H1 (cell line): ENCODE results near the gene DHX57. TPM values are rescaled to one million over a fixed set of nuclear protein-coding genes. Genes with fewer than 3 reads are reported as not detected.

Experiments used
- CTCF ChIA-PET: fragments of 300-600 bp; sonication (Branson Sonifier 250); formaldehyde crosslinking; loops from one replicate; lab custom pipeline; 2021; ENCODE audit not compliant: partially characterized antibody; lab: Charles Lee
- POLR2A ChIA-PET: fragments of 300-600 bp; sonication (Branson Sonifier 250); formaldehyde crosslinking; loops from one replicate; lab custom pipeline; 2021; ENCODE audit warnings: inconsistent platforms; ENCODE audit not compliant: partially characterized antibody; lab: Charles Lee
- DNase-seq, 2 experiments: peaks; one replicate each; pipeline versions ENCODE4 v3.0.0 to v3.0.0-alpha.2; 2010 to 2022; ENCODE audit warnings: low spot score in 2 of 2, low read depth in 1 of 2, mixed read lengths in 1 of 2
- FAIRE-seq: peaks from 2 replicates; lab custom pipeline; 2011; peaks lifted over from hg19 to GRCh38; lab: Jason Lieb, UNC
- H2AFZ ChIP-seq: 2 replicates; pipeline ENCODE4 v1.8.1; 2012; ENCODE audit warnings: low read length, inconsistent platforms
- H2AK5ac ChIP-seq: 2 replicates; pipeline ENCODE4 v1.6.1; 2013; ENCODE audit warnings: low read depth, low read length
- H2BK120ac ChIP-seq: replicated peaks from 2 replicates; pipeline ENCODE3; 2013; ENCODE audit warnings: low read depth, low read length, inconsistent platforms
- H2BK12ac ChIP-seq: 2 replicates; pipeline ENCODE4 v1.6.1; 2013; ENCODE audit warnings: low read depth, low read length
- H2BK15ac ChIP-seq: 2 replicates; pipeline ENCODE4 v1.6.1; 2013; ENCODE audit warnings: low read length
- H2BK20ac ChIP-seq: 2 replicates; pipeline ENCODE4 v1.6.1; 2013; ENCODE audit warnings: low read length
- H2BK5ac ChIP-seq: 2 replicates; pipeline ENCODE4 v1.6.1; 2013; ENCODE audit warnings: low read depth, low read length
- H3K14ac ChIP-seq: 2 replicates; pipeline ENCODE4 v1.6.1; 2013; ENCODE audit warnings: inconsistent platforms; ENCODE audit not compliant: insufficient read length
- H3K18ac ChIP-seq: 2 replicates; pipeline ENCODE4 v1.6.1; 2013; ENCODE audit warnings: low read length; ENCODE audit errors: extremely low read depth
- H3K23ac ChIP-seq: 2 replicates; pipeline ENCODE4 v1.6.1; 2013; ENCODE audit warnings: inconsistent platforms; ENCODE audit not compliant: insufficient read length
- H3K23me2 ChIP-seq: 2 replicates; pipeline ENCODE4 v1.6.1; 2013; ENCODE audit warnings: low read depth, low read length
- H3K27ac ChIP-seq: 2 replicates; pipeline ENCODE4 v1.6.1; 2011; ENCODE audit warnings: low read depth, low read length, inconsistent platforms
- H3K27me3 ChIP-seq, 4 experiments: replicated peaks in 1 of 4; 1 replicate in 1 of 4; 2 replicates in 3 of 4; pipeline versions ENCODE4 v1.6.1 to v1.8.1; 2011 to 2013; ENCODE audit warnings: low read length in 3 of 4, mild to moderate bottlenecking in 3 of 4, inconsistent platforms in 2 of 4, mixed read lengths in 2 of 4, moderate library complexity in 1 of 4; ENCODE audit not compliant: control insufficient read depth in 3 of 4, insufficient read depth in 3 of 4; ENCODE audit errors: extremely low read depth in 1 of 4
- H3K36me3 ChIP-seq, 4 experiments: 2 replicates each; pipeline versions ENCODE4 v1.6.1 to v1.8.1; 2011 to 2013; ENCODE audit warnings: mild to moderate bottlenecking in 4 of 4, low read length in 3 of 4, moderate library complexity in 2 of 4, control low read depth in 1 of 4, inconsistent platforms in 1 of 4; ENCODE audit not compliant: insufficient read depth in 4 of 4, control insufficient read depth in 2 of 4
- H3K4ac ChIP-seq: replicated peaks from 2 replicates; pipeline ENCODE3; 2013; ENCODE audit warnings: low read length, low read depth, mixed read lengths, inconsistent platforms; ENCODE audit not compliant: insufficient read length
- H3K4me1 ChIP-seq, 4 experiments: replicated peaks in 1 of 4; 1 replicate in 1 of 4; 2 replicates in 3 of 4; pipeline versions ENCODE4 v1.6.1 to v1.8.1; 2011 to 2013; ENCODE audit warnings: low read length in 3 of 4, inconsistent platforms in 2 of 4, mixed read lengths in 1 of 4; ENCODE audit not compliant: insufficient read depth in 4 of 4, control insufficient read depth in 3 of 4
- H3K4me2 ChIP-seq, 2 experiments: 2 replicates each; pipeline versions ENCODE4 v1.6.1 to v1.8.1; 2011 to 2013; ENCODE audit warnings: low read depth in 2 of 2, low read length in 2 of 2, control low read depth in 1 of 2, inconsistent platforms in 1 of 2, mild to moderate bottlenecking in 1 of 2; ENCODE audit not compliant: insufficient read depth in 1 of 2
- H3K4me3 ChIP-seq, 4 experiments: fragments of 200-600, 300-600 bp in 1 of 4; sonication (generic), shearing (Covaris generic), sonication (Bioruptor Twin) in 1 of 4; 2 replicates each; pipeline versions ENCODE4 v1.5.1 to v1.8.1; 2011 to 2016; ENCODE audit warnings: low read length in 4 of 4, low read depth in 3 of 4, control low read depth in 2 of 4, inconsistent platforms in 2 of 4, mild to moderate bottlenecking in 2 of 4, mixed read lengths in 1 of 4, moderate library complexity in 1 of 4; ENCODE audit not compliant: insufficient read depth in 2 of 4; ENCODE audit errors: extremely low read depth in 1 of 4
- H3K56ac ChIP-seq: replicated peaks from 2 replicates; pipeline ENCODE3; 2013; ENCODE audit warnings: low read depth, mild to moderate bottlenecking, mixed read lengths, low read length, inconsistent platforms; ENCODE audit not compliant: insufficient read length
- H3K79me1 ChIP-seq: 2 replicates; pipeline ENCODE4 v1.6.1; 2013; ENCODE audit warnings: low read depth, low read length, control low read depth
- H3K79me2 ChIP-seq, 2 experiments: 2 replicates each; pipeline versions ENCODE4 v1.6.1 to v1.8.1; 2012 to 2013; ENCODE audit warnings: low read length in 2 of 2, mild to moderate bottlenecking in 2 of 2, inconsistent platforms in 1 of 2; ENCODE audit not compliant: insufficient read depth in 2 of 2, control insufficient read depth in 1 of 2
- H3K9ac ChIP-seq, 4 experiments: replicated peaks in 1 of 4; 1 replicate in 1 of 4; 2 replicates in 3 of 4; pipeline versions ENCODE4 v1.6.1 to v1.8.1; 2011 to 2013; ENCODE audit warnings: low read depth in 3 of 4, low read length in 3 of 4, control low read depth in 2 of 4, mild to moderate bottlenecking in 2 of 4, moderate library complexity in 2 of 4, inconsistent platforms in 1 of 4; ENCODE audit errors: extremely low read depth in 1 of 4
- H3K9me3 ChIP-seq, 2 experiments: 2 replicates each; pipeline versions ENCODE4 v1.6.1 to v1.8.1; 2012 to 2013; ENCODE audit warnings: mild to moderate bottlenecking in 2 of 2, moderate library complexity in 2 of 2, control low read depth in 1 of 2, inconsistent platforms in 1 of 2, low read depth in 1 of 2, low read length in 1 of 2, mixed read lengths in 1 of 2; ENCODE audit not compliant: insufficient read depth in 2 of 2
- H4K20me1 ChIP-seq, 2 experiments: replicated peaks in 1 of 2; 2 replicates each; pipeline versions ENCODE3 to v1.8.1; 2011 to 2013; ENCODE audit warnings: inconsistent platforms in 2 of 2, low read length in 2 of 2, mild to moderate bottlenecking in 1 of 2; ENCODE audit not compliant: insufficient read depth in 2 of 2, control insufficient read depth in 1 of 2
- H4K5ac ChIP-seq: 2 replicates; pipeline ENCODE4 v1.6.1; 2013; ENCODE audit warnings: low read length, low read depth, mixed read lengths, inconsistent platforms; ENCODE audit not compliant: insufficient read length
- H4K8ac ChIP-seq: 2 replicates; pipeline ENCODE4 v1.8.0; 2013; ENCODE audit warnings: mild to moderate bottlenecking, moderate library complexity, low read length, inconsistent platforms; ENCODE audit not compliant: insufficient read depth; ENCODE audit errors: extremely low read depth
- H4K91ac ChIP-seq: replicated peaks from 2 replicates; pipeline ENCODE3; 2013; ENCODE audit warnings: low read length, mixed read lengths, inconsistent platforms; ENCODE audit not compliant: insufficient read length
- BACH1 ChIP-seq: IDR thresholded peaks from 2 replicates; pipeline ENCODE4 v1.6.1; 2012; ENCODE audit warnings: low read length, improper control_type of control experiment
- CEBPB ChIP-seq: IDR thresholded peaks from 2 replicates; pipeline ENCODE4 v1.6.1; 2012; ENCODE audit warnings: low read depth, low read length
- CREB1 ChIP-seq: IDR thresholded peaks from 2 replicates; pipeline ENCODE4 v1.6.1; 2012; ENCODE audit warnings: inconsistent platforms
- EGR1 ChIP-seq: IDR thresholded peaks from 2 replicates; pipeline ENCODE4 v1.6.1; 2011; ENCODE audit warnings: low read depth, low read length, borderline replicate concordance
- EZH2 ChIP-seq: fragments of 200-600 bp; sonication (generic); IDR thresholded peaks from 2 replicates; pipeline ENCODE4 v1.7.1; 2012; ENCODE audit warnings: low read depth, mild to moderate bottlenecking, moderate library complexity, low read length, inconsistent platforms; ENCODE audit not compliant: severe bottlenecking
- FOSL1 ChIP-seq: IDR thresholded peaks from 2 replicates; pipeline ENCODE4 v1.6.1; 2011; ENCODE audit warnings: mild to moderate bottlenecking, low read depth, low read length, moderate library complexity; ENCODE audit not compliant: insufficient read depth
- GABPA ChIP-seq: IDR thresholded peaks from 2 replicates; pipeline ENCODE4 v1.6.1; 2011; ENCODE audit warnings: mild to moderate bottlenecking, low read length, moderate library complexity, borderline replicate concordance; ENCODE audit not compliant: insufficient read depth
- HDAC6 ChIP-seq: IDR thresholded peaks from one replicate; pipeline ENCODE4 v1.7.1; 2012; ENCODE audit warnings: low read depth, mild to moderate bottlenecking, inconsistent platforms, low read length, moderate library complexity
- RFX5 ChIP-seq: IDR thresholded peaks from 2 replicates; pipeline ENCODE4 v1.6.1; 2011; ENCODE audit warnings: low read depth, low read length, improper control_type of control experiment, borderline replicate concordance
- SAP30 ChIP-seq: fragments of 300-600 bp; sonication (generic); IDR thresholded peaks from 2 replicates; pipeline ENCODE4 v1.7.1; 2012; ENCODE audit warnings: low read length, moderate library complexity, mild to moderate bottlenecking, inconsistent platforms; ENCODE audit not compliant: insufficient read depth, insufficient replicate concordance
- WGBS, 2 experiments: shearing (Covaris generic) in 1 of 2; methylation state at CpG; one replicate each; pipeline versions ENCODE4 v1.1.6 to v1.1.7; 2013 to 2015; ENCODE audit warnings: low lambda C conversion rate in 2 of 2, mixed read lengths in 2 of 2, inconsistent platforms in 1 of 2, low coverage in 1 of 2, missing lambda C conversion rate in 1 of 2; ENCODE audit not compliant: insufficient replicate concordance in 2 of 2, insufficient coverage in 1 of 2, insufficient read length in 1 of 2; ENCODE audit errors: extremely low coverage in 1 of 2, missing lambda C conversion rate in 1 of 2; 5-methylcytosine and 5-hydroxymethylcytosine counted together
- polyA plus RNA-seq, 7 experiments: library from polyadenylated mRNA; depleted of rRNA in 3 of 7; stranded (reverse) in 5 of 7; unstranded in 2 of 7; fragments of >200 nt in 5 of 7; fragments of 200-250 nt in 2 of 7; gene quantifications; 1 replicate in 5 of 7; 2 replicates in 1 of 7; 4 replicates in 1 of 7; pipeline versions ENCODE4 v1.2.1 to v1.2.3, GENCODE V29; 2011 to 2013; ENCODE audit warnings: missing spikeins in 2 of 7, mixed read lengths in 2 of 7
- total RNA-seq: library from RNA; stranded (reverse); fragmentation: NEBNext Ultra II Directional; extraction: Animal tissue kit (Norgen Biotek cat#: 25700); gene quantifications from 2 replicates; pipeline ENCODE4 v1.2.1, GENCODE V29; 2021
- TF ChIP-seq, protein P1 (sequence below): IDR thresholded peaks from 2 replicates; pipeline ENCODE4 v1.6.1; 2011; ENCODE audit warnings: low read depth, mild to moderate bottlenecking, low read length; ENCODE audit not compliant: insufficient read depth

DHX57 gene
- total and polyA plus RNA-seq, 2 of the 8 experiments (the other 6 are each of a cell fraction or from before 2014, with no cell fraction given): 10.7 to 32.9 TPM

DNA sequence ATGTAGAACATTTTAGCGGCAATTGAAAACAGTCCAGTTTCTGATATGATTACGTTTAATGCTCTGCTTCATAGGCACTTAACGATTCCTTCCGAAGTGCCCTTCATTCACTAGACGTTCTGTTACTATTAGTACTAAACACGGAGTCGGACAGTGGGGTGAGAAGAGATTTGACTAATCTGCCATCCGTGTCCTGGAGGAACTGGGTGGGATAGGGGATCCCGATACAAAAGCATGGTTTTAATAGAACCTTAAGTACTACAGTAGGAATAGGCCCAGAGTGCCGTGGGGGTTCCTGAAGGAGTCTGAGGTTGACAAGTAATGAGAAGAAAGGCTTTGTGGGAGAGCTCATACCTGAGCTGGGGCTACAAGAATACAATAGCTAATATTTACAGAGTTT, 673 bp upstream of the DHX57 start:
- no peak overlapping the region for H2BK5ac ChIP-seq
- peak overlapping the region; percentile 74 for H2AFZ ChIP-seq
- no peak overlapping the region for H3K4ac ChIP-seq
- H3K4me2 ChIP-seq: peak overlapping the region; percentile 76 to 90
- WGBS, 2 experiments: 58% methylated on average over 10 of the region's 10 CpGs; no CpG with 5 or more reads in 1 of the 2 experiments
- H3K18ac ChIP-seq: no peak overlapping the region
- no peak overlapping the region for H4K5ac ChIP-seq
- H3K79me2 ChIP-seq: peaks cover 0 to 30% of the 10 kb centered on the region in 2 experiments; a peak in 2 of 4 replicates
- no peaks in the 10 kb centered on the region for H4K20me1 ChIP-seq
- H3K4me1 ChIP-seq: no peaks in the 10 kb centered on the region
- ChIA-PET CTCF (interaction anchor here (0.6 to 1.8 kb wide), 4 partner anchors 20 to 172 kb away, joined by 3 to 8 read pairs (median 6); no protein-coding TSS in a partner anchor), POLR2A (interaction anchor here (0.9 to 1.9 kb wide), 4 partner anchors 125 to 134 kb away, joined by 3 to 8 read pairs (median 5); partner anchors contain the start of gene SRSF7)
- no peak overlapping the region for H4K8ac ChIP-seq
- H3K23me2 ChIP-seq: peaks cover 8% of the 10 kb centered on the region
- H3K4me3 ChIP-seq: peak overlapping the region; percentile 68 to 99 (median 84)
- no peak overlapping the region for H3K27ac ChIP-seq
- no peaks in the 10 kb centered on the region for H3K36me3 ChIP-seq
- H2BK120ac ChIP-seq: no peak overlapping the region
- H3K27me3 ChIP-seq: no peaks in the 10 kb centered on the region
- DNase-seq: no peak
- no peak overlapping the region for H3K56ac ChIP-seq
- H4K91ac ChIP-seq: no peak overlapping the region
- no peak for TF ChIP-seq RFX5
- TF ChIP-seq EGR1: no peak
- TF ChIP-seq FOSL1: no peak
- no peak for TF ChIP-seq GABPA
- no peak for TF ChIP-seq SAP30
- no peak for TF ChIP-seq CREB1
- no peak for TF ChIP-seq CEBPB
- TF ChIP-seq BACH1: no peak
- no peak for TF ChIP-seq HDAC6
- TF ChIP-seq EZH2: no peak
- TF ChIP-seq, protein P1, sequence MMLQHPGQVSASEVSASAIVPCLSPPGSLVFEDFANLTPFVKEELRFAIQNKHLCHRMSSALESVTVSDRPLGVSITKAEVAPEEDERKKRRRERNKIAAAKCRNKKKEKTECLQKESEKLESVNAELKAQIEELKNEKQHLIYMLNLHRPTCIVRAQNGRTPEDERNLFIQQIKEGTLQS: no peak
- no peak overlapping the region for H2BK15ac ChIP-seq
- H3K14ac ChIP-seq: no peak overlapping the region
- H2BK12ac ChIP-seq: no peak overlapping the region
- H3K79me1 ChIP-seq: no peaks in the 10 kb centered on the region
- FAIRE-seq: no peak
- H3K23ac ChIP-seq: no peak overlapping the region
- no peak overlapping the region for H2BK20ac ChIP-seq
- H3K9ac ChIP-seq: peak overlapping the region in 3 of 4 experiments; percentile 10 to 79 (median 21); a peak in 5 of 7 replicates
- no peaks in the 10 kb centered on the region for H3K9me3 ChIP-seq
- no peak overlapping the region for H2AK5ac ChIP-seq
